CD4-positive, alpha-beta T cell (primary cell): ENCODE measurements around the gene USP40. TPM values are rescaled to one million over a fixed set of nuclear protein-coding genes. Genes with fewer than 3 reads are reported as not detected.

ENCODE experiments used
- ATAC-seq: fragments of 200-7000 bp; cut with Tn5 transposase; one replicate; pipeline ENCODE4 v1.10.0; 2022; ENCODE audit warnings: mild to moderate bottlenecking; ENCODE audit not compliant: poor library complexity
- CTCF ChIA-PET: fragments of 350-600 bp; sonication (Branson Sonifier 250); formaldehyde crosslinking; loops from one replicate; lab custom pipeline; 2021; ENCODE audit warnings: antibody characterized with exemption, inconsistent platforms; lab: Charles Lee
- POLR2A ChIA-PET: fragments of 350-600 bp; sonication (Branson Sonifier 250); formaldehyde crosslinking; loops from one replicate; lab custom pipeline; 2021; ENCODE audit warnings: antibody characterized with exemption, inconsistent platforms; lab: Charles Lee
- DNase-seq, 14 experiments: peaks; one replicate each; pipeline ENCODE4 v3.0.0-alpha.2; 2013 to 2020; ENCODE audit warnings: mixed read lengths in 2 of 14
- H3K27ac ChIP-seq, 2 donors: one replicate each; pipeline versions ENCODE4 v1.5.1 to v1.7.0; 2013; ENCODE audit warnings: low read length in 2 of 2, low read depth in 1 of 2, mild to moderate bottlenecking in 1 of 2
- H3K27me3 ChIP-seq, 2 experiments: 1 replicate in 1 of 2; 2 replicates in 1 of 2; pipeline versions ENCODE4 v1.6.1 to v1.7.0; 2013; ENCODE audit warnings: low read length in 2 of 2, control low read depth in 1 of 2, mild to moderate bottlenecking in 1 of 2, moderate library complexity in 1 of 2; ENCODE audit not compliant: insufficient read depth in 2 of 2, control insufficient read depth in 1 of 2
- H3K36me3 ChIP-seq: one replicate; pipeline ENCODE4 v1.6.1; 2013; ENCODE audit warnings: low read length, control low read depth; ENCODE audit not compliant: insufficient read depth
- H3K4me1 ChIP-seq: one replicate; pipeline ENCODE4 v1.6.1; 2013; ENCODE audit warnings: low read length, control low read depth; ENCODE audit not compliant: insufficient read depth
- H3K4me3 ChIP-seq: one replicate; pipeline ENCODE4 v1.5.1; 2013; ENCODE audit warnings: mild to moderate bottlenecking, low read length, moderate library complexity
- H3K9me3 ChIP-seq, 2 experiments: 1 replicate in 1 of 2; 2 replicates in 1 of 2; pipeline versions ENCODE4 v1.6.1 to v1.7.0; 2013; ENCODE audit warnings: low read length in 2 of 2, mild to moderate bottlenecking in 2 of 2, control low read depth in 1 of 2, moderate library complexity in 1 of 2; ENCODE audit not compliant: control insufficient read depth in 1 of 2, insufficient read depth in 1 of 2
- H3K27ac Mint-ChIP-seq: one replicate; pipeline ENCODE4 v1.8.0; 2020; ENCODE audit warnings: mixed read lengths
- H3K27me3 Mint-ChIP-seq: one replicate; pipeline ENCODE4 v1.8.0; 2021; ENCODE audit warnings: mixed read lengths
- H3K36me3 Mint-ChIP-seq: one replicate; pipeline ENCODE4 v1.8.0; 2021; ENCODE audit warnings: low read depth, mixed read lengths
- H3K4me1 Mint-ChIP-seq: one replicate; pipeline ENCODE4 v1.8.0; 2021; ENCODE audit warnings: low read depth, mixed read lengths
- H3K4me3 Mint-ChIP-seq: one replicate; pipeline ENCODE4 v1.8.0; 2020; ENCODE audit warnings: mild to moderate bottlenecking, mixed read lengths
- H3K9me3 Mint-ChIP-seq: one replicate; pipeline ENCODE4 v1.8.0; 2020; ENCODE audit warnings: mixed read lengths
- intact Hi-C, 2 experiments: fragments of 100-400 bp; cut with DNase I in 1 of 2; cut with micrococcal nuclease in 1 of 2; formaldehyde crosslinking; loops; one replicate each; pipeline versions ENCODE4 v1.15.1 to v1.9.0; 2023 to 2025; cut with DNase I, micrococcal nuclease
- total RNA-seq, 174 experiments: library from RNA in 2 of 174; stranded (reverse) in 2 of 174; gene quantifications; one replicate each; pipeline ENCODE4 v1.2.3 and lab custom pipeline; 2021 to 2026
- TF ChIP-seq, protein P1 (sequence below): fragments of 200-600 bp; IDR thresholded peaks from one replicate; pipeline ENCODE4 v1.8.0; 2022; ENCODE audit warnings: antibody characterized with exemption, mild to moderate bottlenecking

USP40 gene
- total RNA-seq, 2 experiments from 2014 or later: 7.2 to 8.7 TPM

DNA sequence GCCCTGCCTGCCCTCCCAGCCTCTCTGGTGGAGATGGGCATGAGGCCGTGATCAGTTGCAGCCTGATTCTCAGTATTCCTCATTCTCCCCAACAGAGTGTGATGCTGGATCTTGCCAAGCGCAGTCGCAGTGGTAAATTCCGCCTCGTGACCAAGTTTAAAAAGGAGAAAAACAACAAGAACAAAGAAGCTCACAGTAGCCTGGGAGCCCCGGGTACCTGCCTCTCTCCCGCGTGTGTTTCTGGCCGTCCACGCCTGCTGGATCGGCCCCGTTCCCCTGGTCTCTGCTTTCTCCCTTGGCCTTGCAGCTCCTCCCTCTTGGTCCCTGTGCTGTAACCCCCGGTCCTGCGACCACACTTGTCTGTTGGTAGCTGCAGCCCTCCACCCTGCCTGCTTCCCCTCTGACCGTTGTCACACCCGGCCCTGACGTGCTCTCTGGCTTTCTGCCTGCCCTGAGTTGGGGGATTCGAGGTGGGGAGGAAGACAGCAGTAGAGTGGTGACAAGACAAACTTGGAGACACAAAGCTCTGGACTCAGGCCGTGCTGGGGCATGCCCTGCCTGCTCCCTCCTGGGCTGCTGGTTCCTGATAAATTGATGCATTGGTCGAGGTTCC is 99.5 kb downstream of the USP40 start:
- Histone ChIP-seq H3K4me1 (no peaks in the 10 kb centered on the region), H3K27me3 (no peaks in the 10 kb centered on the region), H3K4me3 (no peak overlapping the region), H3K9me3 (peaks cover 0 to 3% of the 10 kb centered on the region in 2 experiments), H3K36me3 (peaks cover 93% of the 10 kb centered on the region), H3K27ac (no peak overlapping the region)
- Mint-ChIP-seq H3K4me1 (no peaks in the 10 kb centered on the region), H3K27me3 (no peaks in the 10 kb centered on the region), H3K27ac (no peak overlapping the region), H3K4me3 (no peak overlapping the region), H3K9me3 (no peaks in the 10 kb centered on the region), H3K36me3 (peaks cover 95% of the 10 kb centered on the region)
- CTCF ChIA-PET: no interaction called here
- intact Hi-C loops: no loop called here
- DNase-seq: no peak
- ATAC-seq: no peak
- POLR2A ChIA-PET: no interaction called here
- TF ChIP-seq, protein P1, sequence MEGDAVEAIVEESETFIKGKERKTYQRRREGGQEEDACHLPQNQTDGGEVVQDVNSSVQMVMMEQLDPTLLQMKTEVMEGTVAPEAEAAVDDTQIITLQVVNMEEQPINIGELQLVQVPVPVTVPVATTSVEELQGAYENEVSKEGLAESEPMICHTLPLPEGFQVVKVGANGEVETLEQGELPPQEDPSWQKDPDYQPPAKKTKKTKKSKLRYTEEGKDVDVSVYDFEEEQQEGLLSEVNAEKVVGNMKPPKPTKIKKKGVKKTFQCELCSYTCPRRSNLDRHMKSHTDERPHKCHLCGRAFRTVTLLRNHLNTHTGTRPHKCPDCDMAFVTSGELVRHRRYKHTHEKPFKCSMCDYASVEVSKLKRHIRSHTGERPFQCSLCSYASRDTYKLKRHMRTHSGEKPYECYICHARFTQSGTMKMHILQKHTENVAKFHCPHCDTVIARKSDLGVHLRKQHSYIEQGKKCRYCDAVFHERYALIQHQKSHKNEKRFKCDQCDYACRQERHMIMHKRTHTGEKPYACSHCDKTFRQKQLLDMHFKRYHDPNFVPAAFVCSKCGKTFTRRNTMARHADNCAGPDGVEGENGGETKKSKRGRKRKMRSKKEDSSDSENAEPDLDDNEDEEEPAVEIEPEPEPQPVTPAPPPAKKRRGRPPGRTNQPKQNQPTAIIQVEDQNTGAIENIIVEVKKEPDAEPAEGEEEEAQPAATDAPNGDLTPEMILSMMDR: no peak

DNA sequence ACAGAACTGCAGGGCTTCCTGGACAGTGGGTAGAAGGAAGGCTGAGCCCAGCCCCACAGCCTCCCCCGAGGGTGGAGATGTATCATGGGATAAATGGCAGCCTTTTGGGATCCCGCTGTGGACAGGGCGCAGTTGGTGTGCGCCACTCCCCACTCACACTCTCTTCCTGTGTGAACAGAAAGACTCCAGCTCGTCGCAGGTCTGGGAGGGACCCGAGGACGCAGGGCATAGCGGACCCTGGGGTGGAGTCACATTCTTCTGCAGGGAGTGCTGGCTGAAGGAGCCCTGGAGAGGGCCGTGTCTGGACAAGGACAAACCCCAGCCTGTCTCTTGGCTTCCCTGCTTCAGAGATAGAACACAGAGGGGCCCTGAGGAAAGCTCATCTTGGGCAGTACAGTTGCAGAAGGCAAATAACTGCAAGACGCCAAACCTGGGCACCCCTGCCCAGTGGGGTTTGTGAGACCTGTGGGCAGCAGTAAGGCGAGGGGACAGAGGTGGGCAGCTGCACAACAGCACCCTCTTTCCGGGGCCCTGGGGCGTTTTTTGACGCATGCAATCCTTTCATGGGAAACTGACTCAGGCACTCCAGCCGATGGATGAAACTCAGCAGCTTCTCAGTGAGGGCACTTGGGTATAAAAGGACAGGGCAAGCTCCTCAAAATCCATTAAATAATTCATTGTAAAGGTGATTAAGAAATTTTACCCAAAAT is 101.9 kb downstream of the USP40 start:
- H3K9me3 Mint-ChIP-seq: no peaks in the 10 kb centered on the region
- Histone ChIP-seq H3K27me3 (no peaks in the 10 kb centered on the region), H3K36me3 (peaks cover 95% of the 10 kb centered on the region), H3K9me3 (no peaks in the 10 kb centered on the region), H3K4me1 (no peaks in the 10 kb centered on the region), H3K4me3 (no peak overlapping the region), H3K27ac (no peak overlapping the region)
- intact Hi-C loops: no loop called here
- TF ChIP-seq, protein P1: no peak
- H3K27me3 Mint-ChIP-seq: no peaks in the 10 kb centered on the region
- no peak for ATAC-seq
- DNase-seq: no peak
- no peak overlapping the region for H3K27ac Mint-ChIP-seq
- ChIA-PET CTCF (no interaction called here), POLR2A (no interaction called here)
- H3K36me3 Mint-ChIP-seq: peaks cover 94% of the 10 kb centered on the region
- no peak overlapping the region for H3K4me3 Mint-ChIP-seq
- H3K4me1 Mint-ChIP-seq: no peaks in the 10 kb centered on the region

DNA sequence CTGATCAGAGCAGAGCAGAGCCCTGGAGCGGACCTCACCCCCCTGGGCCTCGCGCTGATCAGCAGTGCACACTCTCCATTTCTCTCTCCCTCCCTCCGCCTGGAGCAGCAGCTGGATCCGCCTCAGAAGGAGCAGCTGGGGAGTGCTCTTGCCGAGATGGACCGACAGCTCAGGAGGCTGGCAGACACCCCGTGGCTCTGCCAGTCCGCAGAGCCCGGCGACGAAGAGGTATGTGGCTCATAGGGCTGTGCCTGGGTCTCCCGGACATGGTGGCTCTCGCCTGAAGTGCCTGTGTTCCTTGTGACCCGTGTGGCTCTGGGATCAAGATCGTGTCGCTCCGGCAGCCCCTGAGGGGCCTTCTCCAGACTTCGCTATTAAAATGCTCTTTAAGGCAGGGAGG is 102.5 kb downstream of the USP40 start:
- Mint-ChIP-seq H3K36me3 (peaks cover 94% of the 10 kb centered on the region), H3K27ac (no peak overlapping the region), H3K27me3 (no peaks in the 10 kb centered on the region), H3K4me1 (no peaks in the 10 kb centered on the region), H3K9me3 (no peaks in the 10 kb centered on the region), H3K4me3 (no peak overlapping the region)
- Histone ChIP-seq H3K27me3 (no peaks in the 10 kb centered on the region), H3K4me1 (no peaks in the 10 kb centered on the region), H3K4me3 (no peak overlapping the region), H3K36me3 (peaks cover 95% of the 10 kb centered on the region), H3K27ac (no peak overlapping the region), H3K9me3 (no peaks in the 10 kb centered on the region)
- no peak for DNase-seq
- ChIA-PET POLR2A (no interaction called here), CTCF (no interaction called here)
- ATAC-seq: no peak
- TF ChIP-seq, protein P1: no peak
- intact Hi-C loops: no loop called here
